NCI-H2227 treated with DMSO at 0.1 percent for 48 hours (cell line): ENCODE measurements around the gene GAST.
"Not testable (repeated sequence)": the region's sequence is repeated elsewhere in the genome, so short reads cannot be mapped to it uniquely, and the experiment has no call there.

Experiments used
- DNase-seq: peaks from one replicate; lab custom pipeline; 2025; lab: John Stamatoyannopoulos, UW

GAST gene

DNA sequence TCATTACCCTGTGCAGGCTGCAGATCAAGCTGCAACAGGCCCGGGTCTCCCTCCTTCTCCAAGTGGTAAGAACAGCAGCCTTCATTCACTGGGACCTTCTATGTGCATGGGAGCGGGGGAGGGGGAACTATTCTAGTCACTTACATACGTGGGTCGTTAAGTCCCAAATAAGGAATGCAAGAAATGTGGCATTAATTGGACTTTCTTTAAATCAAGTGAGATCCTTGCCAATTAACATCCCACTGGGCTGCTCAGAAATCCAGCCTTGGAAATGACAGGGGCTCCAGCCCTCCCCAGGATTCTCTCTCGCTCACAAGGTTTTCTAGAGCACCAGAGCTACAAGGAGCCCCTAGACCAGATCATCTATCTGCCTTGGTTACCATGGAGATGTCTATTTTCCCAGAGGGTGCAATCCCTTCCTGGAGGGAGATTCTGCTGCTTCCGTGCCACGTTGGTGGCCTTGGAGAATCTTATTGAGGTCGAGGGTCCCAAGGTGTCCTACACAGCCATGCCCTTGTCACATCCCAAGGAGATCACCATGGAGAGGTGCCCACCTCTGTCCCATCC lies 28.6 kb upstream of the GAST start:
- peak; percentile 45 for DNase-seq

DNA sequence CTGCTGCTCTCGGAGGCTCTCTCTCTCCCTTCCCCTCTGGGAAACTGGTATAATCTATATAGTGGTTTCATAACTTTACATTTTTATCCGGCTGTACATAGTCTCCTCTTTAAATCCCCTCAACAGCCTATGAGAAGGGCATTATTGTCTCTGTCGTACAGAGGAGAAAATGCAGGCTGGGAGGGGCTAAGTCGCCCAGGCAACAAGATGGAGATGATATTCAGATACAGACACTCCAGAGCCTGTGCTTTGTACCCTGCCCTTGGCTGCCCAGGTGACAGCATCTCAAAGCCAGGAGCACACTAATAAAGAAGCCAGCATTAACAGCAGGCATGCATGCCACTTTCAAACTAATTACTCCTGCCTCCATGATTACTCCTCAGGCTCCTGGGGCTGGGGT lies 28.1 kb upstream of the GAST start:
- DNase-seq, result peak; percentile 20

DNA sequence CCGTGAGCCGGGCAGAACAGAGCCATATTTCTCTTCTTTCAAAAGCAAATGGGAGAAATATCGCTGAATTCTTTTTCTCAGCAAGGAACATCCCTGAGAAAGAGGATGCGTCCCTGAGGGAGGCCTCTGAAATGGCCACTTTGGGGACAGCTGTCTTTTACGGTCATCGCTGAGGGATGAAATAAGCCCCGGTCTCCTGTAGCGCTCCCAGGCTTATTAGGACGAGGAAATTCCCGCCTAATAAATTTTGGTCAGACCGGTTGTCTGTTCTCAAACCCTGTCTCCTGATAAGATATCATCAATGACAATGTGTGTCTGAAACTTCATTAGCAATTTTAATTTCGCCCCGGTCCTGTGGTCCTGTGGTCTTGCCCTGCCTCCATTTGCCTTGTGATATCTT lies 26.4 kb upstream of the GAST start:
- not testable (repeated sequence) for DNase-seq

DNA sequence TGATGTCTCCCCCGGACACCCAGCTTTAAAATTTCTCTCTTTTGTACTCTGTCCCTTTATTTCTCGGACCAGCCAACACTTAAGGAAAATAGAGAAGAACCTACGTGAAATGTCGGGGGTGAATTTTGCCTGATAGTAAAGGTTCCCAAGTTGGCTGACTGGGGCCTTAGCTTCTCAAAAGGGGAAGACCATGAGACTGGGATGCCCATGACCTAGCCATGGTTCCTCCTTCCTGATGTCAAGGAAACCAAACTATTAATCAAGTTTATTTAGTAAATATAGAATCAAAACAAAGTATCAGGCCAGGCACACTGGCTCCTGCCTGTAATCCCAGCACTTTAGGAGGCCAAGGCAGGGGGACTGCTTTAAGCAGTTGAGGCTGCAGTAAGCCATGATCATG lies 25.9 kb upstream of the GAST start:
- no peak for DNase-seq

DNA sequence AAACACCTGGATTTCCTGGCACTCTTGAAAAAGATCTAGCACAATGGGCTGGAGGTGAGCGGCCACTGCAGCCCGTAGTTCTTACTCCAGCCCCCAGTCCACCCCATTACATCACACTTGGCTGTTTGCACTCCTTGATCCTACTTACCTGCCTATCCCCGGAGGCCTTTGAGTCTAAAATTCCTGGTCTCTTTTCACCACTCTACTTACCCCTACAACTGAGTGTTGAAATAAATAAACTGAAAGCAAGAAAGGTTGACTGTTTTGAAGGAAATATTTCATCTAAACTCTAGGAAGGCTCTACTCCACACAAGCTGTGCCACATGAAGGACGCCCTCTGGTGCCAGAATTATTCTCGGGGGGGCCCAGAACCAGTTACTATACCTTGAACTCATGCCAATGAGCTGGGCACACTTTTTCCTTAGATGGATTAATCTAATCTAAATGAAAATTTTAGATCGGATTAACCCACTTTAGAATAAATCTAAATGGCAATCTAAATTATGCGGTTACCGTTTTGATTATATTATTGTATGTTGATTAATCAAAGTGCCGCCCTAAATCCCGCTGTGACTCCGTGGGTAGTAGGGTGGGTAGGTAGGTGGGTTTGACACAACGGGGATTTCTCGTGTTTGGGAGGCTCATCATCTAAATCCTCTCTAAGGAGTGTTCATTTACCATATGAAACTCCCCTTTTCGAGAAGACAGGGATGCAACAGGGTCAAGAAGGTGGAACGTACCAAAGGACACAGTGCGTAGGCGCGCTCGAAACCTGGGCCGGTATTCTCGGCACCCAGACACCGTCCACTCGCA lies 24.1 kb upstream of the GAST start:
- peak; percentile 72 for DNase-seq

DNA sequence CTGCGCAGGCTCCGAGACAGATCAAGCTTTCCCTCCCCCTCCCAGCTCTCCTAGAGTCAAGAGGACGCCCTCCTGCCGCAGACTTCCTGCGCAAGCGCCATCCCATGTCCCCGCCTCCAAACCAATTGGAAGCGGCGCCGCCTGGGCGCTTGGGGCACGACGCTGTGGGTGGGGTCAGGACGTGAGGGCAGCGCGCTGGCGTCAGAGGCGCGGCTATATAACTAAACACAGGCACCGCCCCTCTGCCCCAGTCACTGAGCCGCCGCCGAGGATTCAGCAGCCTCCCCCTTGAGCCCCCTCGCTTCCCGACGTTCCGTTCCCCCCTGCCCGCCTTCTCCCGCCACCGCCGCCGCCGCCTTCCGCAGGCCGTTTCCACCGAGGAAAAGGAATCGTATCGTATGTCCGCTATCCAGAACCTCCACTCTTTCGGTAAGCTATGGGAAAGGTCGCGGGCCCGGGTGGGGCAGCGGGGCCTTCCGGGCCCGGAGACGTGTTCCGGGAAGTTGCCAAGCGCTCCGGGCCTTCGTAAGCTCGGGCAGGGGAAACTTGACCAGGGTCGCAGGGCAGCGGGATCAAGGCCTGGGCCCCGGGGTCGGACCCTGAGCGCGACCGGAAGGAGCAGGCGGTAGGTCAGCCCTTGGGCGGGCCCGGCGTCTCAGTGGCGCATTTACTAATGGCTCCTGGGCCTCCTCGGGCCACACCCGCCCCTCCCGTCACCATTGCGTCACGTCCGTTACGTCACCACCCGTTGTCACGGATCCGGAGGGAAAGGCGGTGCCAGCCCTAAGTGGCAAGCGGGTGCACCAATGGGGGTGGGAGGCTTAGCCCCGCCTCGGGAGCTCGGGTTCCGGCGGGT lies 23.3 kb upstream of the GAST start, which contains the start of gene EIF1:
EIF1 (plus strand) TSS at position 245 of the 856 bp plus-strand sequence; CDS start at position 399, 154 bp downstream.
- peak; percentile 99 for DNase-seq

DNA sequence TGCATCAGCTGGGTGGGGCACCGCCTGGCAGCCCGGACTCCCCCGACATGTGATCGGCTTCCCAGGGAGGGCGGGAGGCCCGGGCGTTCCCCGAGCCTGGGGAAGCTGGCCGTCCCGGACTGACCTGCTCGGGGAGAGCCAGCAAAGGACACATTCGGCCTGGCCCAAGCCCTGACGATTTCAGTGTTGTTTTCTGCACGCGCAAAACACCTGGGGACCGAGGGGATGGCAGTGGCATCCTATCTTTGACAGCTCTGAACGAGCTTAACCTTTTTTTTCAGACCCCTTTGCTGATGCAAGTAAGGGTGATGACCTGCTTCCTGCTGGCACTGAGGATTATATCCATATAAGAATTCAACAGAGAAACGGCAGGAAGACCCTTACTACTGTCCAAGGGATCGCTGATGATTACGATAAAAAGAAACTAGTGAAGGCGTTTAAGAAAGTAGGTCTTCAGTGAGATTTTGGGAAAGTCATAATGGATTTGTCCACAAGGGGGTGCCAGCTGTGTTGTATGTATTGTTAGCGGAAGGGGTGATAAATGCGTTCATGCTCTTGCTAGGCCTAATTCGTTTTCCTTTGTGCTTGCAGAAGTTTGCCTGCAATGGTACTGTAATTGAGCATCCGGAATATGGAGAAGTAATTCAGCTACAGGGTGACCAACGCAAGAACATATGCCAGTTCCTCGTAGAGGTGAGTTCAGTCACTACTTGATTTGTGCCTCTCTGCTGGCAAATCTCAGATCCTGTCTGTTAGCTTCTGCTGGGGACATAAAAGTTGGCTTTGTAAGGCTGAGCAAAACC lies 22.4 kb upstream of the GAST start:
- DNase-seq, result peak; percentile 40

DNA sequence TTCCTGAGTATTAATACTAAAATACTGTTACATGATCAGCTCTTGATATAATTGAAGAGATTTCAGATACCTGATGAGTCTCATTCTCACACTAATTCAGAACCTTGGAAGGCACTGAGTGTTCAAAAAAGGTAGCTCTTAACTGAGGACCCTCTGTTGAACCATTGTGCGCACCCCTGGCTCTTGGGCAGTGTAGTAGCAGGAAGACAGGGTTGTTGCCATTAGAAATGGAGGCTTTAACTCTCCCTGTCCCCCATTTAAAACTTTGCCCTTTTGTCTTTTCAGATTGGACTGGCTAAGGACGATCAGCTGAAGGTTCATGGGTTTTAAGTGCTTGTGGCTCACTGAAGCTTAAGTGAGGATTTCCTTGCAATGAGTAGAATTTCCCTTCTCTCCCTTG lies 21.6 kb upstream of the GAST start:
- DNase-seq, result no peak

DNA sequence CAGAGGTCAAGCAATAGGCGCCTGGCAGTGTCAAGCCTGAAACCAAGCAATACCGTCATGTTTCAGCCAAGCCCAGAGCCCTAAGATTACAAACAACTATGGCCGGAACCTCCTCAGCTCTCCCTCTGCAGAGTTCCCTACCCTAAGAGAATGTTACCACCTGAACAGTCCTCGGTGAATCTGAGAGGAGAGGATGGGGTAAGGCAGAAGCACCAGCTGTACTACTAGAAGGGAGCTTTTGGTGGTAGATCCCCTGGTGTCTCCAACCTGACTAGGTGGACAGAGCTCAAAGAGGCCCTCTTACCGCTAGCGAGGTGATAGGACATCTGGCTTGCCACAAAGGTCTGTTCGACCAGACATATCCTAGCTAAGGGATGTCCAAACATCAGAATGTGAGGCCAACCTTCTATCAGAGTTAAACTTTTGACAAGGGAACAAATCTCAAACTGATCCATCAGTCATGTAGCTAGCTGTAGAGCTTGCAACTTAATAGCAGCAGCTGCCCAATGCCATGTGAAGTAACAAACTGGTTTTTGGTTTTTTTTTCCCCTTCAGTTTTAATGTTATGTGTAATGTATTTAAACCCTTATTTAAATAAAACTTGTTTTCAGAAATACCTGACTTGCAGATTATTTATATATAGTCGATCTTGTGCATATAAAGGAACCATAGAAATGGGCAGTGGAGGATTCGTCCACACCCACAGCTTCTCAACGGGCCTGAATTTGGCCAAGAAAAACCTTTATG lies 20.9 kb upstream of the GAST start:
- no peak for DNase-seq

DNA sequence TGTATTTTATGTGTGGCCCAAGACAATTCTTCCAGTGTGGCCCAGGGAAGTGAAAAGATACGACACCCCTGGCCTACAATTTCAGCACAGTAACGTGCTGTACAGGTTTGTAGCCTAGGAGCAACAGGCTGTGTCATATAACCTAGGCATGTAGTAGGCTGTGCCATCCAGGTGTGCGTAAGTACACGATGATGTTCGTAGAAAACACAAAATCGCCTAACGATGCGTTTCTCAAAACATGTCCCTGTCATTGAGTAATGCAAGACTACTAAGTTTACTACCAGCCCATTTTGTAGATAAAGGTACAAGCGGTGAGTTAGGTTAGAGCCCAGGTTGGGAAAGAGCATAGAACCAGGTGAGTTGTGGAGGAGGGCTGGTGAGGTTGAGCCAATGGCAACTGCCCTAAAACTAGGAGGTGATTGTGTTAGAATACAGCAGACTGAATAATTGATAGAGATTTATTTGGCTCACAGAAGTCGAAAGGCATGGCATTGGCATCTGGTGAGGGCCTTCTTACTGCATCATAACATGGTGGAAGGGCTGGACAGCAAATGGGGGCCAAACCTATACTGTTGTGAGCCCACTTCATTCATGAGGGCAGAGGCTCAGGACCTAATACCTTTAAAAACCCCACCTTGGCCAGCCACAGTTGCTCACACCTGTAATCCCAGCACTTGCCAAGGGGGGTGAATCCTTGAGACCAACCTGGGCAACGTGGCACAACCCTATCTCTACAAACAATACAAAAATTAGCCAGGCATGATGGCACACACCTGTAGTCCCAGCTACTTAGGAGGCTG lies 19.2 kb upstream of the GAST start:
- no peak for DNase-seq

DNA sequence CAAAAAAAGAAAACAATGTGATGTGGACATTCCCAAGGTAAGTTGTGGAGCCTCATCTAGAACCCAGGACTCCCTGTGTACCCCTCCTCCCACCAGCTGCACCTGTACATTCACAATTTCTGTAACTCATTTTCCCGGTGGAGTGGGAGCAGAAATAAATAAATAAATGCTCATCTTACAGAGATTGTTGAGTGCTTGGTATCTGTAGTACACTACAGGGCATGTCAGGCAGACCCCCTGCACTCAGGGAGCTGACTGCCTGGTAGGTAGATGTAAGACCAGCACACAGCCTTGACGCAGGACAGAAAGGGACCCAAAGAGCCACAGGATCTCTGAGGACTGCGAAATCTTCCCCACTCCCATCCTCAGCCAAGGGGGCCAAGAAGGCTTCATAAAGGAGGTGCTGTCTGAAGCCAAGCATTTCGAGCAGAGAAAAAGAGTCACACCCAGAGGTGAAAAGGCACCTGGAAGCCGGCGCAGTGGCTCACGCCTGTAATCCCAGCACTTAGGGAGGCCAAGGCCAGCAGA lies 16.9 kb upstream of the GAST start:
- DNase-seq, result no peak

DNA sequence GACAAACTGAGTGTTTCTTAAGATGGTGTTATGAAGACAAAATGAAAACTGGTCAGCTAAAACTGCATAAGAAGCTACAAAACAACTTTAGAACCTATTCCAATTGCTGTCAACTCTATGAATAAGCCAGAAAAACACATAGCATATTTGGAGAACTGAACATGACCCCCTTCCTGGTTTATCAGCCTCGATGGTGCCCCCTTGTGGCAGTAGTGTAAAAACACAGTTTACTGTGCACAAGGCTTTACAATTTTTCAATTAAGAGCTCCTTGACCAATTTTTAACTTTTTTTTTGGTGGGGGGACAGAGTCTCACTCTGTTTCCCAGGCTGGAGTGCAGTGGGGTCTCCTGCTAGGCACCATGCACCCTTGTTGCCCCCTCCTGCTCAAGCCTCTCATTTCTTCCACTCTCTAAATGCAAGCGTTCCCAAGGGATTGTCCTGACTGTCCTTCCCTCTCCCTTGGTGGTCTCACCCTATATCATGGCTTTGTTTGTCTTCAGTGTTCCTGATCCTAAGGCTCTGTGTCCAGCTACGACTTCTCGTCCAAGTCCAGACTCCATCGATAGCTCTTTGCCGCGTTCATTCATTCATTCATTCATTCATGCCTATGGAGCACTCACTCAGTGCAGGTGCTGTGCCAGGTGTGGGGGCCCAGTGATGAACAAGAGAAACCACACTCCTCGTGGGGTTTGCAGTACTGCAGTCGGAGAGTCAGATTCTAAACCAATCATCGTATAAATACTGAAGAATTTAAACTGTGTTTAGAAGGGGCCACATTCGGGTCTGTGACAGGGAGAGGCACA lies 16.0 kb upstream of the GAST start:
- DNase-seq, result peak; percentile 49

DNA sequence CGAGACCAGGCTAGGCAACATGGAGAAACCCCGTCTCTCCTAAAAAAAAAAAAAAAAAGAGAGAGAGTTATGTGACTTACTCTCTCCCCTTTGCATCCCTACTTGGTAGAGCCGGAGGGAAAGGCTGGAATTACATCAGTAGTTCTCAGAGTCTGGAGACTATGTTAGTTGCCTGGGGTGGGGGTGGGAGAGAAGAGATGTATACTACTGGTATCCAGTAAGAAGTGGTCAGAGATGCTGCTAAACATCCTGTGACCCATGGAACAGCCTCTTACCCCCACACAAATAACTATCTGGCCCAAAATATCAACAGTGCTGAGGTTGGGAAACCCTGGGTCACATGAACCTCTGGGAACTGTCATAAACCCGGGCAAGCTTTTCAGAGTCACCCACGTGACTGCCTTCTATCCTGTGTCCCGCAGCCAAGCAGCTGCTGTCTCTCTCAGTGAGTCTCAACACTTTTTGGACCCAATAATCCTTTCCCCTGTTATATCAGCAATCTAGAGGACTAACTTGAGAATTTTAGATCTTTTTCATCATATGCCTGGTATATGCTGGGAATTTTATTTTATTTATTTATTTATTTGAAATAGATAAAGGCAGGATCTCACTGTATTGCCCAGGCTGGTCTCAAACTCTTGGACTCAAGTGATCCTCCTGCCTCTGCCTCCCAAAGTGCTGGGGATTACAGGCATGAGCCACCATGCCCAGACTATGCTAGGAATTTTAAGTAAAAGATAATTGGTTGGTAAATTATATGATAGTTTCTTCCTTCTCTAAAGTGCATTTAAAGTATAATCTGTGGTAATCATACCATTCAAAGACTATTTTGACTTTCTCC lies 14.8 kb upstream of the GAST start:
- no peak for DNase-seq

DNA sequence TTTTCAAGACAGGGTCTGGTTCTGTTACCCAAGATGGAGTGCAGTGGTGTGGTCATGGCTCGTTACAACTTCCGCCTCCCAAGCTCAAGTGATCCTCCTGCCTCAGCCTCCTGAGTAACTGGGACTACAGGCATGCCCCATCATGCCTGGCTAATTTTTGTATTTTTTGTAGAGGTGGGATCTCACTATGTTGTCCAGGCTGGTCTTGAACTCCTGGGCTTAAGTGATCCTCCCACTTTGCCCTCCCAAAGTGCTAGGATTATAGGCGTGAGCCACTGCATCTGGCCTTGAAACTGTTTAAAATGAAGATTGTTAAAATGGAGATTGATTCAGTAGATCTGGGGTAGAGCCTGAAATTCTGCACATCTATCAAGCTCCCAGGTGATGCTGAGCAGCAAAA lies 11.3 kb upstream of the GAST start:
- DNase-seq, result not testable (repeated sequence)

DNA sequence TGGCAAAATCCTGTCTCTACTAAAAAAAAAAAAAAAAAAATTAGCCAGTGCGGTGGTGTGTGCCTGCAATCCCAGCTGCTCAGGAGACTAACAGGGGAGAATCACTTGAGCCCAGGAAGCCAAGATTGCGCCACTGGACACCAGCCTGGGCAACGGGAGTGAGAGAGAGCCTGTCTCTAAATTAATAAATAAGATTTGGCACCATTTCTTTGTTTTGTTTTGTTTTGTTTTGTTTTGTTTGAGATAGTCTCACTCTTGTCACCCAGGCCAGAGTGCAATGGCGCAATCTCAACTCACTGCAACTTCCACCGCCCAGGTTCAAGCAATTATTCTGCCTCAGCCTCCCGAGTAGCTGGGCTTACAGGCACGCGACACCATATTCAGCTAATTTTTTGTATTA lies 9.4 kb upstream of the GAST start:
- no peak for DNase-seq

DNA sequence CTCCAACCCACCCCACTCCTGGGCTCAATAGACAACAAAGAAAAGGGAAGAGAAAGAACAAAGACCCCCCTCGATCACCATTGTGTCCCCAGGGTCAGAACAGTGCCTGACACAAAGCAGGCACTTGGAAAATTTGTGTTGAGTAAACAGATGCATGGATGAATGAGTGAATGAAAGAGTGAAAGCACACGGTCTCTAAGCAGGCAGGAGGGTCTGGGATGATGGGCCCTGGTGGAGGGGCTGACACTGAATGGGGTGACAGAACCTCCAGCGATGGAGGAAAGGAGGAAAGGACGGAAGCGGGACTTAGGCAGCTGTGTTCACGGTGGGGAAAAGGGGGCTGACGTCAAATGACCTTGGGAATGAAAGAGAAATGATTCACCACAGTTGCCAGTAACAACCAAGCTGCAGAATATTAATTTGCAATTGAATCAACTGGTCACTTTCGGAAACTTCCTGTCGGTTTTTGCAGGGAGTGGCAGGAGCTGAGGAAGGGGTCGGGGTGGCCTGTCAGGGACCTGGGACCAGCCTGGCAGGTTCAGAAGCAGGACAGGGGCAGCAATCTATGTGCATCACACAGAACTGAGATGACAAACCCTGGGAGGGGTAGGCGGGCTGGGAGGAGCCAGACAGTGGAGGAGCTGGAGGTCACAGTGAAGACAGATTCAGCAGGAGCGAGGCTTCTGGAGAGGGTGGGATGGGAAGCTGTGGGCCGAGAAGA lies 6.7 kb upstream of the GAST start:
- peak; percentile 25 for DNase-seq

DNA sequence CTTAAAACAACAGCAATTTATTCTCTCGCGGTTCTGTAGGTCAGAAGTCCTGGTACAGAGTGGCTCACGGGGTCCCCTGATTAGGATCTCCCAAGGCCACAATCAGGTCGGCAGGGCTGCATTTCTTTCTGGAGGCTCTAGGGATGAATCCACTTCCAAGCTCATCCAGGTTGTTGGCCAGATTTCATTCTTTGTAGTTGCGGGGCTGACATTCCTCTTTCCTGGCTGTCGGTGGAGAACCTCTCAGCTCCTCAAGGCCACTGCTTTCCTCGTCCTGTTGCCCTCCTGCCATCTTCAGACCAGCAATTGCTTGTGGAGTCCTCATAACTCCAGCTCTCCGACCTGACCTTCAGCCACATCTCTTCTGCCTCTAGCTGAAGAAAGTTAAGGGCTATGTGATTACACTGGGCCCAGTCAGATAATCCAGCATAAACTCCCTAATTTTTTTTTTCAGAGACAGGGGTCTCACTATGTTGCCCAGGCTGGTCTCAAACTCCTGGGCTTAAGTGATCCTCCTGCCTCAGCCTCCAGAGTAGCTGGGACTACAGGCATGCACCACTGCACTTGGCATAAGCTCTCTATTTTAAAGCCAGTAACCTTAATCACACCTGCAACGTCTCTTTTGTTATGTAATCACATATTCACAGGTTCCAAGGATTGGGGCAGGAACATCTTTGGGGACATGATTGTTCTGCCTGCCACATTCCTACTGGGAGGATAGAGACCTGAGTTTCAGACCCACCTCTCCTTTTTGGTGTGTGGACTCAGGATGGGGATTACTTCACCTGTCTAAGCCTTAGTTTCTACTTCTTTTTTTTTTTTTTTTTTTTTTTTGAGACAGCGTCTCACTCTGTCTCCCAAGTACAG lies 4.1 kb upstream of the GAST start:
- DNase-seq, result no peak
